HL-60/S4 treated with phorbol 12-myristate 13-acetate at 8.2 ng/mL for 4 days and 3 days (cell line): ENCODE data around the gene TNRC6C.
"Not testable (repeated sequence)": the region's sequence is repeated elsewhere in the genome, so short reads cannot be mapped to it uniquely, and the experiment has no call there.

Experiments used
- in situ Hi-C: fragments of 300-500 bp; cut with MboI; formaldehyde crosslinking; loops from 2 replicates; pipeline ENCODE4 v1.15.0; 2022; ENCODE audit warnings: low sequenced_read_pairs

TNRC6C gene

DNA sequence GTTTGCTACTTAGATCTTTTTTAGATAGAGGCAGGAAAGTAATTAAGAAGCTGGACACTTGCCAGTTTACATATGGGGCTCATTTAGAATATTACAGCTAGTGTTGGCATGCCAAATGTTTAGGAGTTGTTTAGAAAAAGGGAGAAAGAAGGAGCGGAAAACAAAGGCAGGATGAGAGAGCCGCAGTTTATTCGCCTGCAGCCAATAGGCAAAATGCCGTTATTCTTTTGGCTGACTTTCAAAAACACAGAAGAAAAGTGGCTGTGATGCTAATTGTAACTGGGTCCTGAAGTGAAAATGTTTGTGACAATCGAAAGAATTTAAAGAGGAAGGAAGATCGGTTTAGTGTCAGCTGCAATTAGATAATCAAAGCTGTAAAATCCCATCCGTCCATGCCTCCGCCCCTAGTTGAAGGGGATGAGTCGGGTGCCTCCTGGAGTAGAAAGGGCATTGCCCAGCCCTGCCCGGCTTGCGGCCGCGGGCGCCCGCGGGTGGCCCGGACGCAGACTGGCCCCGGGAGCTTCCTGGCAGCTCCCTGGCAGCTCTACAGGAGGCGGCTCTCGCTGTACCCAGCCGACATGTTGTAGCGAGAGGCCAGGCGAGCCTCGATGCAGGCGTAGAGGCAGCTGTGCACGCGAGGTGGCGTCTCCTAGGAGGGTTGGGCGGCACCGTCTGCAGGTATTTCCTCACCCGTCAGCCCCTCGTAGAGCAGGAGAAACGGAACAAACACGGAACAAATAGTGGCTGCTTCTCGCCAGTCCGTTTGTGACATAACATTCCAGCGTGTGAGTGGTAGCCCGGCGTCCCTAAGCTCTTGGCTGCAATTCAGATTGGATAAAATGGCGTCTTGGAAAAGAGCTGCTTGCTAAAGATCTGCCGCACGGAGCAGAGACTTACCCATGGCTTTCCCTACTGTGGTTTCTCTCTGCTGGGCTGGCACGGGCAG lies 82.2 kb downstream of the TNRC6C start:
- in situ Hi-C loops, result no loop called here

GRCh38 chr17:78041386-78042179 lies 83.1 kb downstream of the TNRC6C start:
- in situ Hi-C loops, result no loop called here

- in situ Hi-C loops, result no loop called here
These were observed 84.0 kb downstream of the TNRC6C start for GRCh38 chr17:78042542-78042941.

DNA sequence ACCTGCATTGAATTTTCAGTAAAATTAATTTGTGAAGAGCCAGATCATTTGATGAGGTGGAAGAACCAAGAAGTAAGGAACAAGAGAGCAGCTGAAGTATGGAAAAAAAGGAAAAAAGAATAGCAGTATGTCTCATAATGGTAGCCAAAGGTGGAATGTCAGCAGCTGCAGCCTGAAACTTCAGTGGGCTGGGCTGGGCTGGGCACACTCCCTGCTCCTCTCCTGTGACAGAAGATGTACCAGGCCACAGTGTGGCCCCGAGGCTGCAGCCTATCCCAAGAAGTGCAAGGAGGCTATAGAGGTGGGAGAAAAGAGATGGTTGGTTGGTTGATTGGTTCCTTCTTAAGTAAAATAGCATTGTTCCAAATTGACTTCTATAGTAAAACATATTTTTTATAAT lies 84.5 kb downstream of the TNRC6C start:
- in situ Hi-C loops, result no loop called here

DNA sequence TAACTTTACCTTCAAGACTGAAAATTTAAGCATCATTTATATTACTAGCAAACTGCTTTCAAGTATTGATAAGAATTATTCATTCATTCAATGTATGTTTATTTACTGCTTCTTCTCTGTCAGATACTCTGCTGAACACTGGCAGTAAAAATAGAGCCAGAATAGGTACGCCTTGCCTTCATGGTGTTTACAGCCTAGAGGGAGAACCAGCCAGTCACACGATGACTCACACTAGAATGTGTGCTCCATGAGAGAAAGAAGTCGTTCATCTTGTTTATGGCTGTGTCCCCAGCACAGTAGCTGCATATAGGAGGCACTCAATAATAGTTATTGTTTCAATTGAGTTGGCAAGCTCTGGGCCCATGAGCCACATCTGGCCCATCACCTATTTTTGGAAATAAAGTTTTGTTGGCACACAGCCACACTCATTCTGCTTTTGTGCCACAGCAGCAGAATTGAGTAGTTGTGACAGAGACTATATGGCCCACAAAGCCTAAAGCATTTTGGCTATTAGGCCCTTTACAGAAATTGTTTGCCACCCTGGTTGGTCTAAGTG lies 85.9 kb downstream of the TNRC6C start:
- in situ Hi-C loops, result no loop called here

GRCh38 chr17:78045316-78045715 lies 86.8 kb downstream of the TNRC6C start:
- in situ Hi-C loops, result no loop called here

DNA sequence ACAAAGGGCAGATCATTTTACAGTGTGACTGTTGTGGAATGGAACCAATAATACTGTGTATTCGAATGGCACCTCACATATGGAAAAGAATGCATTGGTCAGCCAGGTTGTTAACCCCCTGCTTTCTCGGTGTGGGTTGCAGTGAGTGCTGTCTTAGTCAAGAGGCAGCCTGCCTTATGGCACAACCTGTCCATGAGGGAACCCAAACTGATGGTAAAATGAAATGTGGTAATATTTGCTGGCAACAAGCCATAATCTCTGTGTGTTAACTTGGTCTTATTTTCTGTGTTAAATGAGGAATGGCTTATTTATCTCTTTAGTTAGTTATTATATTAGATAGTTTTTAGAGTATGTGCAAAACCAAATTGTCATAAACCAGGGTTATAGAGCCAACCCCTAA lies 88.4 kb downstream of the TNRC6C start:
- in situ Hi-C loops, result no loop called here

- in situ Hi-C loops, result no loop called here
These were observed 90.1 kb downstream of the TNRC6C start for GRCh38 chr17:78048346-78049292.

DNA sequence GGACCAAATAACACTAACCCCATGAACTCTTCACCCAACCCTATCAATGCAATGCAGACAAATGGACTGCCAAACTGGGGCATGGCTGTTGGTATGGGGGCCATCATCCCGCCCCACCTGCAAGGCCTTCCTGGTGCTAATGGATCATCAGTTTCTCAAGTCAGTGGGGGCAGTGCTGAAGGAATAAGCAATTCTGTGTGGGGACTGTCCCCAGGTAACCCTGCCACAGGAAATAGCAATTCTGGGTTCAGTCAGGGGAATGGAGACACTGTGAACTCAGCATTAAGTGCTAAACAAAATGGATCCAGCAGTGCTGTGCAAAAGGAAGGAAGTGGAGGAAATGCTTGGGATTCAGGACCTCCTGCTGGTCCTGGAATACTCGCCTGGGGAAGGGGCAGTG lies 91.1 kb downstream of the TNRC6C start:
- in situ Hi-C loops, result no loop called here

DNA sequence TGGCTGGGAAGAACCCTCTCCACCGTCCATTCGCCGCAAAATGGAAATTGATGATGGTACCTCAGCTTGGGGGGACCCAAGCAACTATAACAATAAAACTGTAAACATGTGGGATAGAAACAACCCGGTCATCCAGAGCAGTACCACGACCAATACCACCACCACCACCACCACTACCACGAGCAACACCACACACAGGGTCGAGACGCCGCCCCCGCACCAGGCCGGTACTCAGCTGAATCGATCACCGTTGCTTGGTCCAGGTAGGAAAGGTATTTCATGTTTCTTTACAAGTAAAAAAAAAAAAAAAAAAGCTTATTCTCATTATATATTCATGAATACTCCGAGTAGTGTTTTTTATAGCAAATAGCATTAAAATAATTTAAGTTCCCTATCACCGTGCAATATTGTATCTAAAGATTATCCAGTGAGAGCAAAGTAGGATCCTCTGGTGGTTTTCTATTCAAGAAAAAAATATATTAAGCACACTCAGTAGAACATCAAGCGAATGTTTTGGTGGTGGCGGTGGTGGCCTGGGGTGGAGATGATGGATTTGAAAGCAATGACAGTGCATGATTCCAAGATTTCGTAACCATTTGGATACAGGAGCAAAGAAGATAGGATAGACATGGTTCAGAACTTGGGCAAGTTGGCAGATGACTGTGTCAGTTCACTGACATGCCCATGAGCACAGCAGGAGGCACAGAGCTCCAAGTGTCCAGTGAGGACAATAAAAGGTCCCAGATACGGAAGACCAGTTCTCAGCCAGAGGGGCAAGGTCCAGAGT lies 92.9 kb downstream of the TNRC6C start:
- in situ Hi-C loops, result no loop called here

DNA sequence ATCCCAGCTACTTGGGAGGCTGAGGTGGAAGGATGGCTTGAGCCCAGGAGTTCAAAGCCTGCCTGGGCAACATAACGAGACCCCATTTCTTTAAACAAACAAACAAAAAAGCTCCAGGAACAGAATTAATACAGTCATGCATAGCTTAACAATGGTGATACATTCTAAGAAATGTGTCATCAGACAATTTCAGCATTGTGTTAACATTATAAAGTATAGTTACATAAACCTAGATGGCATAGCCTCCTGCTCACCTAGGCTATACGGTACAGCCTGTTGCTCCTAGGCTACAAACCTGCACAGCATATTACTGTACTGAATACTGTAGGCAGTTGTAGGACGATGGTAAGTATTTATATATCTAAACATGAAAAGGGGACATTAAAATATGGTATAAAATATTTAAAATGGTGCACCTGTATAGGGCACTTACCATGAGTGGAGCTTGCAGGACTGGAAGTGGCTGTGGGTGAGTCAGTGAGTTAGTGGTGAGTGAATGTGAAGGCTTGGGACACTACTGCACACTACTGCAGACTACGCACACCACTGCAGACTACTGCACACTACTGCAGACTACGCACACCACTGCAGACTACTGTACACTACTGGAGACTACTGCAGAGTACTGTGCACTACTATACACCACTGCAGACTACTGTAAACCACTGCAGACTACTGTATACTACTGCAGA lies 95.4 kb downstream of the TNRC6C start:
- in situ Hi-C loops, result no loop called here

DNA sequence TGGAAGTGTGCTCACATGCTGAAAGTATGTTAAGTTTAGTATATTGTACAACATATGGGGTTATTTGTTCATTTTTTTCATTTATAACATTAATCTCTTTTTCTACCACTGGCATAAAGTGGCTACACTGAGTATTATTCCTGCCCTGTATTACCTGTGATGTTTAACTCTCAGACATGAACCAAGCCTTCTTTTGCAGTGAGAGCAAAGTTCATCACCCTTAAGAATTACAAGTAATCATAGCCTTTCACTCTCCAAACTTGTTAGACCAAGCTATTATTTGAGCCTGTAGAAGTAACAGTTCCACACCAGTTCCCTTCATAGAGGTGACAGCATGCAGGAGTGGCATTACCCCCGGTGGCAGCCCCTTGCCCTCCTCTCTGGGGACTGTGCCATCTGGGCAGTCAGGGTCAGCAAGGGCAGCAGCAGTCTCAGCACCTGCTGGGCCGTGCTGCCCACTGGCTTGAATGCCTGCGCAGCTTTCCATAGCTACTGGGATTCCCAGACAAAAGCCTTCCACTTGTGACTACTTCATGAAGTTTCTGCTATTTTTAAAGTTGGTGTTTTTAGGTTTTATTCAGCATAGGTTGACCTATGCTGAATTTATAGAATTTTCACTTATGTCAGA lies 98.7 kb downstream of the TNRC6C start:
- in situ Hi-C loops, result no loop called here

DNA sequence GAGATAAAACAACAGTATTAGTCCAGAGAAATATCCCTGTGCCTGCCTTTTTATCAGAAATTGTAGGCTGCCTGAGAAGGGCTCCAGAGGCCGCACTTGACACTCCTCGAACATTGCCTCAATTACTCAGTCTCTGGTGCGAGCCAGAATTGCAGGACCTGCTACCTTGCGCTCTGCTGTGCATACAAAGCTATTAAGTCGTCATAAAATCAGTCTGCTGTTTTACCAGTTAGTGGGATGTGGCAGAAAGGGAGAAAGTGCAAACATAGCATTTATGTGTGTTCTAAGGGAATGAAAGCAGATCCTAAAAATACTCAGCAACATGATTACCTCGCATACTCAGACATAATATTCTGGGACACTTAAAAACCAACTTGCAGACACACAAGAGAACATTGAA lies 99.5 kb downstream of the TNRC6C start:
- in situ Hi-C loops, result no loop called here

- in situ Hi-C loops, result no loop called here
These were observed 100.1 kb downstream of the TNRC6C start for GRCh38 chr17:78058581-78058980.

DNA sequence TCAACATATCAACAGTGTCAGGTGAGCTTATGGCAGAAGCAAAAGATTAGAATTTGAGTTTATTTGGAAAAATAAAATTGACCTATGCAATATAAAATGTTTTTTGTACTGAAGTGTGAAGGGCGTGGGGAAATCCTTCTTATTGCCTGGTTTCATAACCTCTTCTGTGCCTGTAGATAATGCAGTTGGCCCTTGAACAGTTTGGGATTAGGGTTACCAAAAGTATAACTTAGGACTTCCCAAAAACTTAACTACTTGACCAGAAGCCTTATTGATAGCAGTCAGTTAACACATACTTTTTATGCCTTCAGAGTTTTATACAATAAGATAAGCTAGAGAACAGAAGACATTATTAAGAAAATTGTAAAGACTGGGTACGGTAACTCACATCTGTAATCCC lies 104.1 kb downstream of the TNRC6C start:
- in situ Hi-C loops, result no loop called here

DNA sequence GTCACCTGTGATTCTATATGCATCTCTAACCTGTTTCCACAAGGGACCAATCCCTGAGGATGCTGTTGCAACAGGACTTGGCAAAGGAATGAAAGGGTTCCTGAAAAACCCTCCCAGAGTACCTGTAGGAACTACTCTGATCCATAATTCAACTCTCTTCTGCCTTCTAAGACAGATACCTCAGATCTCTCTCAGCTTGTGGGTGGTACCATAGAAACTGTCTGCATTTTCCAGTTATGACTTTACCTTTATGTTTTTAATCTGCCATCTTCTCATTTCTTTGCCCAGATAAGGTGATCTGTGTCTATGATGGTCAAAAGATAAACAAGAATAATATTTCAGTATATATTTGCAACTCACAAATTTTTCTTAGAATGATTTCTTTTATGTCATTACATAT lies 105.0 kb downstream of the TNRC6C start:
- in situ Hi-C loops, result no loop called here

GRCh38 chr17:78064708-78065107 lies 106.2 kb downstream of the TNRC6C start:
- in situ Hi-C loops, result no loop called here

DNA sequence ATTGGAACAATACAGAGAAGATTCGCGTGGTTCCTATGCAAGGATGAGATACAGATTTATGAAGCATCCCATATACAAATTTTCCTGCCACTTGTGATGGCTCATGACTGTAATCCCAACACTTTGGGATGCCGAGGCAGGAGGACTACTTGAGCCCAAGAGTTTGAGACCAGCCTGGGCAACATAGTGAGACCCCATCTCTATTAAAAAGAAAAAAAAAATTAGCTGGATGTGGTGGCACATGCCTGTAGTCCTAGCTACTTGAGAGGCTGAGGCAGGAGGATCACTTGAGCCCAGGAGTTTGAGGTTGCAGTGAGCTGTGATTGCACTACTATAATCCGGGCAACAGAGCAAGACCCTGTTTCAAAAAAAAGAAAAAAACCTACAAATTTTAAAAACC lies 108.5 kb downstream of the TNRC6C start:
- in situ Hi-C loops, result not testable (repeated sequence)

DNA sequence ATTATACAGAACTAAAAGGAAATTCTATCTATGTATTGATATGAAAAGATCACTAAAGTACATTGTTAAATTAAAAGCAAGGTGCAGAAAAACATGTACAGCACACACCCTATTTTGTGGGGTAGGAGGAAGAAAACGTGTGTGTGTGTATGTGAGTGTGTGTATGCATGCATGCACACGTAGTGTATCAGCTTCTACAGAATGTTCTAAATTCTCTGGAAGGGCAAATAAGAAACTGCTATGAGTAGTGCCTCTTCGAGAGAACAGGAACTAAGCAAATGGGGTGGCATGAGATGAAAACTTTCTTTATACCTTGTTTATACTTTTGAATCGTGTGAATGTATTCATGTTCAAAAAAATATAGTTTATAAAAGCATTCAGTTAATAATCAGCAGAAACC lies 111.2 kb downstream of the TNRC6C start:
- in situ Hi-C loops, result no loop called here
